Natural killer cell (primary cell): ENCODE data around the gene ZNF341. TPM values are rescaled to one million over a fixed set of nuclear protein-coding genes. Genes with fewer than 3 reads are reported as not detected.

Experiments
- ATAC-seq, 3 donors: fragments of 150-1000 bp in 2 of 3; fragments of 200-7000 bp in 1 of 3; cut with Tn5 transposase; 1 replicate in 1 of 3; 2 replicates in 2 of 3; pipeline ENCODE4 v1.10.0; 2021; ENCODE audit warnings: mild to moderate bottlenecking in 2 of 3, moderate library complexity in 2 of 3
- DNase-seq, 2 donors: peaks; one replicate each; pipeline versions ENCODE4 v3.0.0 to v3.0.0-alpha.2; 2013 to 2021; ENCODE audit warnings: mixed read lengths in 1 of 2
- H3K27ac ChIP-seq: one replicate; pipeline ENCODE4 v1.5.1; 2013; ENCODE audit warnings: mild to moderate bottlenecking, low read length
- H3K27me3 ChIP-seq: one replicate; pipeline ENCODE4 v1.6.1; 2013; ENCODE audit warnings: low read length; ENCODE audit not compliant: control insufficient read depth, insufficient read depth
- H3K36me3 ChIP-seq: one replicate; pipeline ENCODE4 v1.6.1; 2013; ENCODE audit warnings: low read length; ENCODE audit not compliant: control insufficient read depth, insufficient read depth
- H3K4me1 ChIP-seq: one replicate; pipeline ENCODE4 v1.6.1; 2013; ENCODE audit warnings: low read length; ENCODE audit not compliant: control insufficient read depth, insufficient read depth
- H3K4me3 ChIP-seq: one replicate; pipeline ENCODE4 v1.5.1; 2013; ENCODE audit warnings: low read length
- H3K9me3 ChIP-seq: one replicate; pipeline ENCODE4 v1.6.1; 2013; ENCODE audit warnings: low read length; ENCODE audit not compliant: control insufficient read depth, insufficient read depth
- H3K27ac Mint-ChIP-seq, 2 donors: one replicate each; pipeline ENCODE4 v1.8.0; 2022; ENCODE audit warnings: mild to moderate bottlenecking in 2 of 2, mixed read lengths in 2 of 2, moderate library complexity in 1 of 2
- H3K27me3 Mint-ChIP-seq, 2 donors: one replicate each; pipeline ENCODE4 v1.8.0; 2022; ENCODE audit warnings: low read depth in 2 of 2, mixed read lengths in 2 of 2
- H3K36me3 Mint-ChIP-seq: one replicate; pipeline ENCODE4 v1.8.0; 2022; ENCODE audit warnings: mixed read lengths
- H3K4me1 Mint-ChIP-seq, 2 donors: one replicate each; pipeline ENCODE4 v1.8.0; 2022; ENCODE audit warnings: mixed read lengths in 2 of 2
- H3K4me3 Mint-ChIP-seq: one replicate; pipeline ENCODE4 v1.8.0; 2022; ENCODE audit warnings: mild to moderate bottlenecking, moderate library complexity, mixed read lengths
- H3K9me3 Mint-ChIP-seq, 2 donors: one replicate each; pipeline ENCODE4 v1.8.0; 2022; ENCODE audit warnings: mixed read lengths in 2 of 2
- CTCF ChIP-seq: fragments of 200-600 bp; IDR thresholded peaks from one replicate; pipeline ENCODE4 v1.8.0; 2022; ENCODE audit warnings: antibody characterized with exemption
- WGBS: methylation state at CpG from one replicate; pipeline ENCODE4 v1.1.7; 2013; ENCODE audit warnings: missing lambda C conversion rate; ENCODE audit not compliant: insufficient coverage; 5-methylcytosine and 5-hydroxymethylcytosine counted together
- intact Hi-C: fragments of 100-400 bp; cut with micrococcal nuclease; formaldehyde crosslinking; loops from one replicate; pipeline ENCODE4 v1.14.2; 2022
- total RNA-seq, 4 donors: library from RNA; stranded (reverse); fragments of 120-200 nt in 1 of 4; gene quantifications; one replicate each; pipeline versions ENCODE4 v1.2.3 to v1.2.4, GENCODE V29; 2013 to 2022

ZNF341 gene
- total RNA-seq, 3 donors from 2014 or later (not counting 1 experiment from before 2014, with no cell fraction given), result 3.6 to 5.1 (median 4.3) TPM

GRCh38 chr20:33838035-33838864, 106.5 kb downstream of the ZNF341 start:
- WGBS, result 94% methylated on average over 8 of the region's 8 CpGs
- no peak overlapping the region for H3K4me3 Mint-ChIP-seq
- Histone ChIP-seq H3K27me3 (no peaks in the 10 kb centered on the region), H3K27ac (no peak overlapping the region), H3K9me3 (no peaks in the 10 kb centered on the region), H3K4me3 (no peak overlapping the region), H3K4me1 (peaks cover 40% of the 10 kb centered on the region), H3K36me3 (peaks cover 3% of the 10 kb centered on the region)
- intact Hi-C loops, result no loop called here
- peaks cover 76 to 82% of the 10 kb centered on the region in 2 donors for H3K4me1 Mint-ChIP-seq
- no peak for TF ChIP-seq CTCF
- H3K36me3 Mint-ChIP-seq, result peaks cover 6% of the 10 kb centered on the region
- H3K27me3 Mint-ChIP-seq, result no peaks in the 10 kb centered on the region
- DNase-seq (no peak), ATAC-seq (no peak)
- H3K27ac Mint-ChIP-seq, result peak overlapping the region; percentile 32 to 68
- H3K9me3 Mint-ChIP-seq, result no peaks in the 10 kb centered on the region

- H3K4me1 Mint-ChIP-seq, result peaks cover 78 to 88% of the 10 kb centered on the region in 2 donors
These were observed 107.8 kb downstream of the ZNF341 start for GRCh38 chr20:33839591-33839990.

GRCh38 chr20:33840160-33840559, 108.4 kb downstream of the ZNF341 start:
- no peak for TF ChIP-seq CTCF
- H3K36me3 Mint-ChIP-seq, result peaks cover 3% of the 10 kb centered on the region
- WGBS, result 97% methylated on average over 7 of the region's 7 CpGs
- Histone ChIP-seq H3K4me3 (no peak overlapping the region), H3K9me3 (no peaks in the 10 kb centered on the region), H3K27ac (no peak overlapping the region), H3K27me3 (no peaks in the 10 kb centered on the region), H3K4me1 (peaks cover 44% of the 10 kb centered on the region), H3K36me3 (peaks cover 3% of the 10 kb centered on the region)
- intact Hi-C loops, result no loop called here
- H3K9me3 Mint-ChIP-seq, result no peaks in the 10 kb centered on the region
- no peak overlapping the region for H3K27ac Mint-ChIP-seq
- no peaks in the 10 kb centered on the region for H3K27me3 Mint-ChIP-seq
- H3K4me3 Mint-ChIP-seq, result no peak overlapping the region
- ATAC-seq, result no peak
- H3K4me1 Mint-ChIP-seq, result peaks cover 76 to 87% of the 10 kb centered on the region in 2 donors
- no peak for DNase-seq

More at GRCh38 chr20:33839591-33839990, 107.8 kb downstream of the ZNF341 start:
- TF ChIP-seq CTCF, result no peak
- Mint-ChIP-seq H3K36me3 (peaks cover 6% of the 10 kb centered on the region), H3K27me3 (no peaks in the 10 kb centered on the region), H3K4me3 (no peak overlapping the region), H3K27ac (peak overlapping the region in 1 of 2 donors; percentile 59), H3K9me3 (no peaks in the 10 kb centered on the region)
- Histone ChIP-seq H3K4me1 (peaks cover 44% of the 10 kb centered on the region), H3K27me3 (no peaks in the 10 kb centered on the region), H3K36me3 (peaks cover 3% of the 10 kb centered on the region), H3K4me3 (no peak overlapping the region), H3K9me3 (no peaks in the 10 kb centered on the region), H3K27ac (no peak overlapping the region)
- DNase-seq, result no peak
- WGBS, result 74% methylated on average over 3 of the region's 3 CpGs
- ATAC-seq, result no peak
- intact Hi-C loops, result no loop called here
